Gastroesophageal sphincter (tissue), 3 donors: ENCODE data around the gene C9.

Experiments used
- POLR2AphosphoS5 ChIP-seq: sonication (generic); formaldehyde crosslinking; IDR thresholded peaks from one replicate; pipeline ENCODE4 v1.6.1; 2017; ENCODE audit warnings: antibody characterized with exemption
- TF ChIP-seq, protein P1 (sequence below), 4 experiments: fragments of 200-600 bp in 2 of 4; fragments of 450-650 bp in 2 of 4; sonication (generic) in 1 of 4; IDR thresholded peaks; one replicate each; pipeline ENCODE4 v1.5.1; 2017 to 2019; ENCODE audit warnings: antibody characterized with exemption in 4 of 4, mild to moderate bottlenecking in 2 of 4, moderate library complexity in 2 of 4

DNA sequence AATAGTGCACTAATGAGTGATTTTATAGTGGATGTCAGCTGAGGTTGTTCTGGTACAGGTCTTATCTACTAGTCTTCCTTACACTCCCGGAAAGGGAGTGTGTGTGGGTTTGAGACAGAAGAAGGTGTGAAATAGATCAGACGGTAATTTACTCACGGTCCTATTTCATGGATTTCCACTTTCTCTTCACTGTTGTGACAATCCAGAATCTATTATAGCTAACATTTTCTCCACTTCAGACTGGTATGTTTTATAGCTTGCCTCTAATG, 7.0 kb upstream of the C9 start:
- TF ChIP-seq, protein P1, sequence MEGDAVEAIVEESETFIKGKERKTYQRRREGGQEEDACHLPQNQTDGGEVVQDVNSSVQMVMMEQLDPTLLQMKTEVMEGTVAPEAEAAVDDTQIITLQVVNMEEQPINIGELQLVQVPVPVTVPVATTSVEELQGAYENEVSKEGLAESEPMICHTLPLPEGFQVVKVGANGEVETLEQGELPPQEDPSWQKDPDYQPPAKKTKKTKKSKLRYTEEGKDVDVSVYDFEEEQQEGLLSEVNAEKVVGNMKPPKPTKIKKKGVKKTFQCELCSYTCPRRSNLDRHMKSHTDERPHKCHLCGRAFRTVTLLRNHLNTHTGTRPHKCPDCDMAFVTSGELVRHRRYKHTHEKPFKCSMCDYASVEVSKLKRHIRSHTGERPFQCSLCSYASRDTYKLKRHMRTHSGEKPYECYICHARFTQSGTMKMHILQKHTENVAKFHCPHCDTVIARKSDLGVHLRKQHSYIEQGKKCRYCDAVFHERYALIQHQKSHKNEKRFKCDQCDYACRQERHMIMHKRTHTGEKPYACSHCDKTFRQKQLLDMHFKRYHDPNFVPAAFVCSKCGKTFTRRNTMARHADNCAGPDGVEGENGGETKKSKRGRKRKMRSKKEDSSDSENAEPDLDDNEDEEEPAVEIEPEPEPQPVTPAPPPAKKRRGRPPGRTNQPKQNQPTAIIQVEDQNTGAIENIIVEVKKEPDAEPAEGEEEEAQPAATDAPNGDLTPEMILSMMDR (IDR thresholded peaks at IDR 0.05): no peak
- TF ChIP-seq POLR2AphosphoS5: no peak
